ENCODE measurements around the gene SHC3.

Gene SHC3

DNA sequence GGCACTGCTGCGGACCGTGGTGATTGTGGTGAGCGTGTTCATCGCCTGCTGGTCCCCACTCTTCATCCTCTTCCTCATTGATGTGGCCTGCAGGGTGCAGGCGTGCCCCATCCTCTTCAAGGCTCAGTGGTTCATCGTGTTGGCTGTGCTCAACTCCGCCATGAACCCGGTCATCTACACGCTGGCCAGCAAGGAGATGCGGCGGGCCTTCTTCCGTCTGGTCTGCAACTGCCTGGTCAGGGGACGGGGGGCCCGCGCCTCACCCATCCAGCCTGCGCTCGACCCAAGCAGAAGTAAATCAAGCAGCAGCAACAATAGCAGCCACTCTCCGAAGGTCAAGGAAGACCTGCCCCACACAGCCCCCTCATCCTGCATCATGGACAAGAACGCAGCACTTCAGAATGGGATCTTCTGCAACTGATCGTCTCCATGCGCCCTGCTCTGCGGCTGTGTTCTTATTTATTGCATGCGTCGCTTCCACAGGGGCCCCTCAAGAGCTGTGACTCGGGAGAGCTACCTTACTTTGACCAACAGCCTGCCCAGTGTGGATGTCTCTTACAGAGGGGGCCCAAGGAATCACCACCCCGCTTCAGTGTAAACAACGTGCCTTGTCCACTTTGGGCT is 176.6 kb downstream of the SHC3 start:
- DNase-seq (ENCODE audit: low read depth, low spot score) = no peak

GRCh38 chr9:89000973-89001916 is 177.4 kb downstream of the SHC3 start:
- peak; percentile 90 for DNase-seq (ENCODE audit: low read depth, low spot score)

DNA sequence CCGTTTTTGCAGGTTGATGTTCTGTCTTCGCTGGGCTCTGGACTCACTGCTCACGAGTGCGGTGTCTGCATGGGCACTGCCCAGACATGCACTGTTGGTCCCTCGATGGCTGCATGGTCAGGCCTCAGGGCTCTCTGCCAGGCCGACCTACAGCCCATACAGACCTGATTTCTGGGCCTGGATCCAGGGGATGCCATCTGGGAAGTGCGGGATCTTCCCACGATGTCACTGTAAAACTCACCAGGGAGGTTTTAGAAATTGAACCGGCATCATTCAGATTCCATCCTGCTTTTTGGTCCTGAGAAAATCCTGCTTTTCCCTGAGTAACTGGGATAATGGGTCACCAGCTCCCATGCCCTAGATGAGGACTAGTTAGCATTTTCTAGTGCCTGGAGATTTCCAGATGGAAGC is 178.2 kb downstream of the SHC3 start:
- DNase-seq (ENCODE audit: low read depth, low spot score) = no peak

GRCh38 chr9:88998911-88999310 is 179.7 kb downstream of the SHC3 start:
- peak; percentile 39 for DNase-seq (ENCODE audit: low read depth, low spot score)

DNA sequence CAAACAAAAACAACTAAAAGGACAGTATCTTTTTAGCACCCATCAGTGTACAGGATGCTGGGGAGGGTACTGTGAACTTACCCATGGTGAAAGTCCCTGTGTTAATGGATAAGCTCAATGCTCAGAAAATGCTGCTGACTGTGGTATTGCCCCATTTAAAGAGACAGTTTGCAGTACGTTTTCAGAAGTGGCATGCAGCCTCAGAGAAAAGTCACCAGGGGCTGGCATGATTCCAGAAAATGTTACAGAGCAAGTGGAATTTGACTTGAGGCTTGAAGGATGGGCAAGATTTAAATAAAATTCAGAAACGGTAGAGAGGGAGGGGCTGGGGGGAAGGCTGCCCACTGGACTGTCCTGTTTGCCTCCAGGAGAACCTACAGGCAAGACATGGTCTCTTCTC is 180.1 kb downstream of the SHC3 start:
- DNase-seq (ENCODE audit: low read depth, low spot score) = no peak

GRCh38 chr9:88997646-88998045 is 181.0 kb downstream of the SHC3 start:
- DNase-seq (ENCODE audit: low read depth, low spot score) = no peak

DNA sequence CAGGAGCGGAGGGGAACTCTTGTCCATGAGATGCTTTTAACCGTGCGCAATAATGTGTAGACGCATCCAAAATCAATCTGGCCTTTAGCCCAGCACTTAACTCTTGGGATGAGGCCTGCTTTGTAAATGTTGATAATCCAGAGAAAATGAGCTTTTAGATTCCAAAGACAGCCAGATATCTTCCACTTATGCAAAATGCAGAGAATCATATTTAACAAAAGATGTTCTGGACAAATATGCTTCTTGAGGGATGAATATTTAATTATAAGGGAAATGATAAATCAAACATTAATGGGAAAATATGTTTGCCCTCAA is 181.7 kb downstream of the SHC3 start:
- DNase-seq (ENCODE audit: low read depth, low spot score) = no peak

- DNase-seq (ENCODE audit: low read depth, low spot score) = no peak
These were observed 182.3 kb downstream of the SHC3 start for GRCh38 chr9:88996046-88996920.

GRCh38 chr9:88995627-88996026 is 183.0 kb downstream of the SHC3 start:
- DNase-seq (ENCODE audit: low read depth, low spot score) = no peak

DNA sequence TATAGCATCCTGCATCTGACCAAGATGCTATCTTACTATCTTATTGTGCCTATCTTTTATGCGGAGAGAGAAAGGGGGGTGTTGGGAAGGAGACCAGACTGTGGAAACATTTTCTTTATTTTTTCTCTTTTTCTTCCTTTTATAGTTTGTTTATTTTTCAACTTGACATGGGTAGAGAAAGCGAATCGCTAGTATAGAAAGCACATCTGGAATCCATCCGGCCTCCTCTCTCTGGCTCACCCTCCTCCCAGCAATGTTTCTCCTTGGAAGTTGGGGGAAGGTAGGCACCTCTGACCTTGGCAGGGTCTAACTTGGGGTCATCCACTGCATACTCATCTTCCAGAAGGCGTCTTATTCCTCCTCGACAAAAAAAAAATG is 183.4 kb downstream of the SHC3 start:
- no peak for DNase-seq (ENCODE audit: low read depth, low spot score)

GRCh38 chr9:88994469-88995199 is 184.0 kb downstream of the SHC3 start:
- no peak for DNase-seq (ENCODE audit: low read depth, low spot score)

DNA sequence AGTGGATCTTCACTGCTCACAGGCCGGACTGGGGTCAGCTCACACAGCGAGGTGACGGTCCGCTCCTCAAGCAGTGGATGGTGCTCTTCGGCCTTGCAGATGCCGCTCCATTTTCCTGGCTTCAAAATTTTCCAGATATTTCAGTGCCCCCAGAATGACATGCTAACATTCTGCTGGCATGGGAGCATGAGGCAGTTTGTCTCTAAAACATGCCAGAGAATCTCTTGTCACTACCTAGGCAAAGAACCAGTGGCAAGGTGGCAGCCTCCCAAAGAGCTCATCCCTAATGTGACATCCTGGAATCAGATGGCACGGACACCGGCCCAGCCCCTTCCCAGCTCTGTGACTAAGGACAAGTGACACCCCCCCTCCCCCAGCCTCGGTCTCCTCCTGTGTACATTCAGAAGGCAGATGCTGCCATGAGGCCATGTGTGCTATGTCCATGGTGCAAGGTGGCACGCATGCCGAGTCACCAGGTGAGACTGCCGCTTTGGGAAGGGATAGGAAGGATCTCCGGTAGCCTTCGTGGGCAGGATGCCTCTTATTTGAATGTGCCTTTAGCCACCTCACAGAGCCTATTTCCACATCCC is 184.7 kb downstream of the SHC3 start:
- no peak for DNase-seq (ENCODE audit: low read depth, low spot score)

DNA sequence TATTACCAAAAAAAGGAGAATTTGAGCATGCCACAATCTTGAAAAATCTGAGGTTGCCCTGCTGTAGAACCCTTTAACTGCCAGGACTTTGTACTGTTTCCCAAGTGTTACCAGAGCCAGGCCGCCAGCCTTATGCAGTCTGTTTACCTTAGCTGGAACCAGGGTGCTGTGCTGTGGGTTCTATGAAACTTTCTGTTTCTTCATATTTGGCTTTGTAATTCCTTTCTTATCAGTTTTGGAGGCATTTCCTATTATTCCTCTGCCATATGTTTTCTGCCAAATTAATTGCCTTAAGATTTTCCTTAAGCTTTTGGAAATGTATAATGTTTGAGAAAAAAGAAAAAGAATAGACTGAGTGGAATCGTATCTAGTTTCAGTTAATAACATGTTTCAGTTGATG is 185.3 kb downstream of the SHC3 start:
- no peak for DNase-seq (ENCODE audit: low read depth, low spot score)

GRCh38 chr9:88992556-88992955 is 186.1 kb downstream of the SHC3 start:
- DNase-seq (ENCODE audit: low read depth, low spot score) = no peak

DNA sequence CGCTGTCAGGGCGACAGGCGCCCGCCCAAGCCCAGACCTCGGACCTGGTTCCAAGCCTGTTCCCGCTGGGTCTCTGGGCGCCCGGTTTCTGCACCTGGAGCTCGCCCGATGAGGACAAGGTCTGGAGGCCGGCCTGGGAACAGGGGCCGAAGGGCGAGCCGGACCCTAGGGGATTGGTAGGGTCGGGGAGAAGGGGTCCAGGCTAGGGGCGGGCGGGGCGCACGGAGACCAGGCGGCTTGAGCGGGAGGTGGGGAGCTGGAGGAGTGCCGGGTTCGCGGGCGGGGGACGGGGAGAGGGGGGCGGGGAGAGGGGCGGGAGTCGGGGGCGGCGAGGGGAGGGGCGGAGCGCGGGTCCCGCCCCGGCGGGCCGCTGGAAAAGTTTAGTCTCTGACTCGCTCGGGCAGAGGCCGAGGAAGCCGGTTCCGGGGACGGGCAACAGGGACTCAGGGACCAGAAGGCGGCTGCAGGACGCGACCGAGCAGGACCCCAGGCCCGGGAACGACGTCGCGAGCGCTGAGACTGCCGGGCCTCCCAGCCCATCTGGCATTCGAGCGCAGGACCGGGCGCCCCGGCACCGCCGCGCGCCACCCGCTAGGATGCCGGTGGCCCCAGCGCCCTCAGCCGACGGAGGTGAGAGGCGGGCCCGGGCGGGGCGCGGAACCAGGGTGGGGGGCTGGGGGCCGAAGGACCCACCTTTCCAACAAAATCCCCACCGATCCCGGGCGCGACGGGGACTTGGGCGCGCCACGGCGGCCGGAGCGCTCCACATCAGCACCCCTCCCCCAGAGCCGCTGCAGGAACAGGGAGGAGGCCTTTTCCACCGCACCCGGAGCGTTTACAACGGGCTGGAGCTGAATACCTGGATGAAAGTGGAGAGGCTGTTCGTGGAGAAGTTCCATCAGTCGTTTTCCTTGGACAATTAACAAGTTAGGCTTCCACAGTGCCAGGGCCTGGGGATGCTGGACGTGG is 187.3 kb downstream of the SHC3 start, which contains the start of gene S1PR3:
S1PR3 (plus strand) TSS at position 403 of the 969 bp plus-strand sequence. CDS start 9,733 bp downstream, outside the sequence.
- peak; percentile 55 for DNase-seq (ENCODE audit: low read depth, low spot score)

DNA sequence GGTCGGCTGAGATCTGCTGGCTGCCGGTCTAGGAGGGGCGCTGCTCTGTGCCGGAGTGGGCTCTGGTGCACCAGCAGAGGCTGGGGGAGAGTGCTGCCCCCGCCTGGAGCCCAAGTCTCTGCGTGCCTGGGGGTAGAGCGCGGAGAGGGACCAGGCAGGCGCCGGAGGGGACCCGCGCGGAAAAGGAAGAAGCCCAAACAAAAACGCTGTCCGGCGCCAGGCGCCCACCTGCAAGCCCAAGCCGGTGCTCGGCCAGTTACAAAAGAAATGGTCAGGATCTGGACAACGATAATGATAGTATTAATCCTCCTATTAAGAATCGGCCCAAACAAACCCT is 187.9 kb downstream of the SHC3 start:
- DNase-seq (ENCODE audit: low read depth, low spot score) = peak; percentile 76

DNA sequence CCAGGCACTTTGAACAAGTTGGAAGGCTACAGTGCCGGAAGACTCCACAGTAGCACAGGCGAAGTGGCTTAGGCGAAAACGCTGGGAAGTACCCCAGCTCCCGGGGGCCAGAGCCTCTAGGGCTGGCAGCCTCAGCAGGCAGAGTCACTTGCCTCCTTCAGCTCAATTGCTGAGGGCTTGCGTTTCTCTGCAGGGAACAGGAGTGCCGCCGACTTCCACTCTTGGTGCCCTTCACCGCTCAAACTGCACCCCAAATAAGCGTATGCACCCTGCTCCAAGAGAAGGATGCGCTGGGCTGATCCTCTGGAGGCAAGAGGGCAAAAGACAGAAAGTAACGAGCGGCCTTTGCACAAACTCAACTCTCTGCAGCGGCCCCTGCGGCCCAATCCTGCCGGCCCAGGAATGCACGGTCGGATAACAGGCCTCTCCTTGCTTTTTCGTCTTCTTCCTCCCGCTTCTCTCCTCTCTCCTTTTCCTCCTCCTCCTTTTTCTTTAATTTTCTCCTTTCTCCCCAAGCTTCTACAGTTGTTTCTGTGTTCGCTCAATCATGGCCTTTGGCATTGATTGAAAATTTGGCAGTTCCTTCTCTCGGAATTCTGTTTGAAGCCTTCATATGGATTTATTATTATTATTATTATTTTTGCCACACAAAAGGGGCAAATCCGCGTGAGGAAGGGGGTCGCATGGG is 188.4 kb downstream of the SHC3 start:
- DNase-seq (ENCODE audit: low read depth, low spot score) = peak; percentile 73

DNA sequence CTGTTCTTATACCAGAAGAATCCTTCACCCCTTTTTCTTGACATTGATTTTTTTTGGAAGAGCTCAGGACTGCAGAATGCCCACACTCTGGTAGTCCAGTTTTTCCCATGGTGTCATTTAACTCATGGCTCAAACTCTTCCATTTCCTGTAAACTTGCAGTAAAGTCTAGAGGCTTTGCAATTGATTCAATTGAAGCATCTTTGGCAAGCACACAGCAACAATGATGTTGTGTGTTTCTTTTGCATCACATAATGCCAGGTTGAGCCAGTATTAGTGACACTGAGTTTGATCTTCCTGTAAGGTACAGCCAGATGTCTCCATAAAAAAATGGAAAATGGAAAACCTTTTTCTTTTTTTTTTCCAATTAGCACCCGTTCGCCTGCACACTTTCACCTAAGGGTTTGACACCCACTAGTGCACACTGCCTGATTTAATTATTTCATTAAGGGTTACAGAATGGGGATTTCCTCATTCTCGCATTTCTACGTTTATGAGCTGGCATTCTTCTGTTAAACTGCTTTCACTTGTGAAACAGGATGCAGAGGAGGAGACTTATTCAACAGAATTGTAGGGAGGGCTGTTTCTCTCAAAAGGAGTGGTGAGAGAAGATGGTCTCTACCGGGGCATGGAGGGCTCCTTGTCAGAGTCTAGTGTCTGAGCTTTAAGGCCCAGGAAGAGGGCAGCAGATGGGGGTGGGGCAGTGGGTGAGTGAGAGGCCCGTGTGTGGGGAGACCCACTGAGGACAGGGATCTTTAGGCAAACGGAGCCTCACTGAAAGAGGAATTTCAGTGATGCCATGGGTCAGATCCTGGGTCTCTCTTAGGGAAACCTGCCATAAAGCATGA is 189.6 kb downstream of the SHC3 start:
- DNase-seq (ENCODE audit: low read depth, low spot score) = no peak

Data from ELF-1 (cell line).